ENCODE results near the gene CDK16. TPM values are rescaled to one million over a fixed set of nuclear protein-coding genes. Genes with fewer than 3 reads are reported as not detected.

CDK16 gene
- total RNA-seq, 1 donor from 2014 or later = 253 TPM

DNA sequence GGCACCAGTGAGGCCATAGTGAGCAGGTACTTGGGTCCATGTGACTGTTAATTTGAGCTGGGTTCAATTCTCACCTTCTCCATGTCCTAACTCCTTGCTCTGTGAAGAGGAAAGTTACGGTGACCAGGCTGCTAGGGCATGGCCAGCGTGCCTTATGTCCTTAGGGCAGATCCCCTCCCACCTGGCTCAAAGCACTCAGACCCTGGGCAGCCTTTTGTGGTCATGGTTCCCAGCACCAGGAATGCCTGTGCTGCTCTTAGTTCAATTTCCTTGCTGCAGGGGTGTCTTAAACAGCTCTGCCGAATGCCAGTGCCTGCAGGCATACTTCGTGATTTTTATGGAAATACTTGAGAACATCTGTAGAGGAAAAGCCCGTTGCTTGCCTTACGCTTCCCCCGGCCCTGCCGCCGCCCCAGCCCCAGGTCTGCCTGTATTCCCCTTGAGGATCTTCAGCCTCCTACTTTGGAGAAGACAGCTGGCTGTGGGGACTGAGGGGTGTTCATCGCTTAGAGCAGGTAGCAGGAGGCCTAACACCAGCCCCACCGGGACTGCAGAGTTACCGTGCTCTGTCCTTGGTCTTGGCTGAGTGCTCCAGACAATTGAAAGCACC lies 3.1 kb upstream of the CDK16 start:
- peaks cover 31% of the 10 kb centered on the region for H3K4me1 Mint-ChIP-seq (ENCODE audit: low read depth)
- no peaks in the 10 kb centered on the region for H3K27me3 Mint-ChIP-seq
- H3K36me3 Mint-ChIP-seq (ENCODE audit: insufficient read depth) = peaks cover 38% of the 10 kb centered on the region
- H3K9me3 Mint-ChIP-seq (ENCODE audit: low read depth) = no peaks in the 10 kb centered on the region
- H3K27ac Mint-ChIP-seq = peak overlapping the region; percentile 42
- TF ChIP-seq, protein P1, sequence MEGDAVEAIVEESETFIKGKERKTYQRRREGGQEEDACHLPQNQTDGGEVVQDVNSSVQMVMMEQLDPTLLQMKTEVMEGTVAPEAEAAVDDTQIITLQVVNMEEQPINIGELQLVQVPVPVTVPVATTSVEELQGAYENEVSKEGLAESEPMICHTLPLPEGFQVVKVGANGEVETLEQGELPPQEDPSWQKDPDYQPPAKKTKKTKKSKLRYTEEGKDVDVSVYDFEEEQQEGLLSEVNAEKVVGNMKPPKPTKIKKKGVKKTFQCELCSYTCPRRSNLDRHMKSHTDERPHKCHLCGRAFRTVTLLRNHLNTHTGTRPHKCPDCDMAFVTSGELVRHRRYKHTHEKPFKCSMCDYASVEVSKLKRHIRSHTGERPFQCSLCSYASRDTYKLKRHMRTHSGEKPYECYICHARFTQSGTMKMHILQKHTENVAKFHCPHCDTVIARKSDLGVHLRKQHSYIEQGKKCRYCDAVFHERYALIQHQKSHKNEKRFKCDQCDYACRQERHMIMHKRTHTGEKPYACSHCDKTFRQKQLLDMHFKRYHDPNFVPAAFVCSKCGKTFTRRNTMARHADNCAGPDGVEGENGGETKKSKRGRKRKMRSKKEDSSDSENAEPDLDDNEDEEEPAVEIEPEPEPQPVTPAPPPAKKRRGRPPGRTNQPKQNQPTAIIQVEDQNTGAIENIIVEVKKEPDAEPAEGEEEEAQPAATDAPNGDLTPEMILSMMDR (IDR thresholded peaks at IDR 0.05; ENCODE audit: unreplicated experiment) = no peak
- H3K4me3 Mint-ChIP-seq (ENCODE audit: low read depth) = no peak overlapping the region
- no peak for DNase-seq (ENCODE audit: low spot score, unreplicated experiment)

DNA sequence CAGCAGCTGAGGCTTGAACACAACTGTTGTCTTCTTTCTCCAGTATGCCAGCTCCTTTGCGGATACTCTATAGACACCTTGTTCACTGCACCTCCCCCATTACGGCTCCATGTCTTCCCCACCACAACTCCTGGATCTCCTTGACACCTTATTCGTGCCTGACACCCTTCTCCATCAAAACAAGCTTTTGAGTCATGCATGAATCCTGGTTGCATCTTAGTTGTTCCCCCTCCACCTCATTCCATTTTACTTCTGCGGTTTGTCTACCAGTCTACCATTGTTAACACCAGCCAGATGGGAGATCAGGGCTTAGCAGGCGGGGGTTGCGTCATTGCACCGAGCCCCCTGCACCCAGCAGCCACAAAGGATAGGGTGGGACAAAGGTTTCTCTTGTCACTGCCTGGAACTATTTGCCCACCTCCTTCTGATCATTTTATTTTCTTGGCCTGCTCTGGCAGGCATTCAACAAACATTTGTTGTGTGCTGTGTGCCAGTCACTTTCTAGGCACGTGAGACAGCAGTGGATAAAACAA lies 2.0 kb upstream of the CDK16 start:
- Mint-ChIP-seq H3K4me3 (ENCODE audit: low read depth) (no peak overlapping the region), H3K27me3 (no peaks in the 10 kb centered on the region), H3K4me1 (ENCODE audit: low read depth) (peaks cover 37% of the 10 kb centered on the region), H3K36me3 (ENCODE audit: insufficient read depth) (peaks cover 36% of the 10 kb centered on the region), H3K27ac (peak overlapping the region; percentile 100), H3K9me3 (ENCODE audit: low read depth) (no peaks in the 10 kb centered on the region)
- no peak for DNase-seq (ENCODE audit: low spot score, unreplicated experiment)
- TF ChIP-seq, protein P1 (IDR thresholded peaks at IDR 0.05; ENCODE audit: unreplicated experiment) = no peak

DNA sequence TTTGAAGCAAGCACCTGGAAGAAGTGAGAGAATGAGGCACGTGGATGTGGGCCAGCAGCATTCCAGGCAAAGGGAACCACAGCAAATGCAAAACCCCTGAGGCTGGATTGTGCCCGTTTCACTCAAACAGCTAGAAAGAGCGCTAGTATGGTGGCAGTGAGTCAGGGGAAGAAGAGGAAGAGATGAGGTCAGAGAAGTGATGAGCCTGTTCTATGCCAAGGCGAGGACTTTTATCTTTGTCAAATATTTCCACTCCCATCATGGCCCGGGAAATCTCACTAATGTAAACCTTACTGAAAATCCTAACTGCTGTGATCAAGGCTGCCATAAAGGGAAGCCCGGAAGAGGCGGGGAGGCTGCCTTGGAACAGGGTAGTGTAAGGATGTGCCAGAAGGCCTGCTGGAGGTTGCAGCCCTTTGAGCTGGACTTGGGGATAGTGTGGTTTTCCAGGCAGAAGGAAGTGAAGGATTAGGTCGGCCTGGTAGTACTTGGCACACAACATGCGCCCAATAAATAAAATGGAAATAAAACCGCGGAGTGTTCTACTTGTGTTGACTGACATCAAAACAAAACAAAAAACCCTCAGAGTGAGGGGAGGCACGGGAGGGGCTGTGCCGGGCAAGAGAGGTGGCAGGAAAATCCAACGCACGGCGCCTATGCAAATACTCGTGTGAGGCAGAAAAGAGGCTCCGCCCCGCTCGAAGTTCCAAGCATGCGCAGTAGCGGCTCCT lies 1.2 kb upstream of the CDK16 start:
- H3K27me3 Mint-ChIP-seq = no peaks in the 10 kb centered on the region
- H3K4me1 Mint-ChIP-seq (ENCODE audit: low read depth) = peaks cover 37% of the 10 kb centered on the region
- no peaks in the 10 kb centered on the region for H3K9me3 Mint-ChIP-seq (ENCODE audit: low read depth)
- peak overlapping the region; percentile 97 for H3K4me3 Mint-ChIP-seq (ENCODE audit: low read depth)
- H3K36me3 Mint-ChIP-seq (ENCODE audit: insufficient read depth) = peaks cover 33% of the 10 kb centered on the region
- TF ChIP-seq, protein P1 (IDR thresholded peaks at IDR 0.05; ENCODE audit: unreplicated experiment) = no peak
- H3K27ac Mint-ChIP-seq = peak overlapping the region; percentile 100
- DNase-seq (ENCODE audit: low spot score, unreplicated experiment) = no peak

DNA sequence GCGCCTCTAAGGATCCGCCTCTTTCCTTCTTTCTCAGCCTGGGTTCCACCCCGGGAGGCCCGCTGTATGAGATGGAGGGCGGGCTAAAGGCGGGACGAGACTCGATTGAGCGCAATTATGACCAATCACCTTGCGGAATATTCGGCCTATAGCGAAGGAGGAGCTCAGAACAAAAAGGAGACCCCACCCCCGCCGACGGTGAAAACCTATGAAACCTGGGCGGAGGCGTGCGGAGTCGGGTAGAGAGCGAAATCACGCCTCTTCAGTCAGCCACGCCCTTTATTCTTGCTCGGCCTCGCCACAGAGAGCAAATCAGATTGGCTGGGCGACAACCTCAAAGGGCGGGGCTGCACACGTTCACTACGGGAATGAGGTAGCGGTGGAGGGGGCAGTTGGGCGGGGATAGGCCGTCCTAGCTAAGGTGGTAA lies 615 bp upstream of the CDK16 start:
- H3K27ac Mint-ChIP-seq = peak overlapping the region; percentile 100
- peaks cover 37% of the 10 kb centered on the region for H3K4me1 Mint-ChIP-seq (ENCODE audit: low read depth)
- H3K9me3 Mint-ChIP-seq (ENCODE audit: low read depth) = no peaks in the 10 kb centered on the region
- peak overlapping the region; percentile 97 for H3K4me3 Mint-ChIP-seq (ENCODE audit: low read depth)
- TF ChIP-seq, protein P1 (IDR thresholded peaks at IDR 0.05; ENCODE audit: unreplicated experiment) = no peak
- H3K36me3 Mint-ChIP-seq (ENCODE audit: insufficient read depth) = peaks cover 31% of the 10 kb centered on the region
- DNase-seq (ENCODE audit: low spot score, unreplicated experiment) = peak; percentile 96
- H3K27me3 Mint-ChIP-seq = no peaks in the 10 kb centered on the region

DNA sequence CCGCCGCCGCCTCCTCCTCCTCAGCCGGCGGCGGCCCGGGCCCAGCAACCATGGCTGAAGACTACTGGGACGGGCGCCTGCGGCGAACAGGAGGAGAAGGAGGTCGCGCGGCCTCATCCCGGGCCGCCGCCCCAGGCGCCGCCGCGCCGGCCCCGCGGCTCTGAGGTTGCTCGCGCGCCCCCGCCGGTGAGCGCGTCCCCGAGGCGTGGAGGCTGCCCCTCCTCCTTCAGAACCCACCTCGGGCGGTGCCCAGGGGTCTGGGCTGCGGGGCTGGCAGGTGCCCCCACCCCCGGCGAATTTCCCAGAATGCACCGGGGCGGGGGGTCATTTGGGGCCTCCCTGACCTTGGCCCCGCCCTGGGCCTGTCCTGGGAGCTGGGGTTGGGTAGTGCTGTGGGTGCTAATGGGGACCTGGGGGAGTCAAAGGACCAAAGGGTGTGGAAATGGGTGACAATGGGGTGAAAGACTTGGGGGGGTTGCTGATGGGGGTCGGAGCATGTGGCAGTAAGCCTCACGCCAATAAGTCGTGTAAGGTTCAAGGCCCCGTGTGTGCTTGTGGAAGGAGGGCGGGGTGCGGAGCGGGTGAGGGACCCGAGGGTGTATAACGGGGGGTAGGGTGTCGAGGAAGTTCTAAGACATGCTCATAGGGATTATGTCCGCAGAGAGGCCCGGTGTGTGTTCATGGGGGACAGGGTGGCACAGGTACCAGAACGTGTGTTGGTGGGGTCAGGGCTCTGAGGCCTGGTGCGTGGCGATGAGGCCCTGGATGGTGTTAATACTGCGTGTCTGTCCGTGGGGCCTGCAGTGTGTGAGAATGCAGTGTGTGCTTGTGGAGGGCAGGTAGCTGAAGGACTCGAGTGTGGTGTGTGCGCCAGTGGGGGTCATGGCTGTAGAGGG lies 687 bp downstream of the CDK16 start:
- Mint-ChIP-seq H3K27me3 (no peaks in the 10 kb centered on the region), H3K4me1 (ENCODE audit: low read depth) (peaks cover 35% of the 10 kb centered on the region), H3K9me3 (ENCODE audit: low read depth) (no peaks in the 10 kb centered on the region), H3K4me3 (ENCODE audit: low read depth) (peak overlapping the region; percentile 97), H3K36me3 (ENCODE audit: insufficient read depth) (peaks cover 25% of the 10 kb centered on the region), H3K27ac (peak overlapping the region; percentile 96)
- TF ChIP-seq, protein P1 (IDR thresholded peaks at IDR 0.05; ENCODE audit: unreplicated experiment) = no peak
- peak; percentile 59 for DNase-seq (ENCODE audit: low spot score, unreplicated experiment)
